GM12874 (cell line): ENCODE data around the gene CARD11.

Experiments
- TF ChIP-seq, protein P1 (sequence below): IDR thresholded peaks from 2 replicates; pipeline ENCODE4 v1.5.1; 2011; ENCODE audit warnings: low read depth, mild to moderate bottlenecking, control low read depth, low read length, moderate library complexity; ENCODE audit not compliant: insufficient read depth

Gene CARD11

DNA sequence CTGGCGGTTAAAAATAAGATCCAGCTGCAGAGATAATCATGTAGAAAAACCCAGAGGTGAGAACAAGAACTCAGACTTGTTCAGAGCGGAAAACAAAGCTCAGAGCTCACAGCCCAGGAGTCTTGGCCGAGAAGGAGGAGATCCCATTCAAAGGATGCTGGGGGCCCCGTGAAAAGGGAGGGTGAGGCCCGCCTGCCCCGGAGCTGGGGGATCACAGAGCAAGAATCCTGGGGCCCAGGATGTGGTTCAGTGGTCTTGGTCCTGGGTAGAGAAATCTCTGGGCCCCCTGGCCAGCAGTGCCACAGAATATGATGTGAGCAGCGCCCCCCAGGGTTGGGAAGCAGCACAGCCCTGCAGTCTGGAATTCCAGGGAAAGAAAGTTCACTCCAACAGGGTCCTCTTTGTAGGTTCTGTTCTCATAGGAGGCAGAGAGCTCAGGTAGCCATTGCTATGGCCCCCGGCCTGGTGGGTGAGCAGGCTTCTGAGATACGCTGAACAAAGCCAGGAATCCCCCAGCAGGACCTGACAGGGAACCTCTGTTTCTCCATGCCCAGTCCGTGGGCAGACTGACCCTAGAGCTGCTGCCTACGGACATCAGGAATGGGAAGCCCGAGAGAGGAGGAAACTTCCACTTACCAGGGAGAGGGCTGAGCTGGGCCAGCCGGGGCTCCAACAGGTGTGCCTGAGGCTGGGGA is 121.9 kb downstream of the CARD11 start:
- TF ChIP-seq, protein P1, sequence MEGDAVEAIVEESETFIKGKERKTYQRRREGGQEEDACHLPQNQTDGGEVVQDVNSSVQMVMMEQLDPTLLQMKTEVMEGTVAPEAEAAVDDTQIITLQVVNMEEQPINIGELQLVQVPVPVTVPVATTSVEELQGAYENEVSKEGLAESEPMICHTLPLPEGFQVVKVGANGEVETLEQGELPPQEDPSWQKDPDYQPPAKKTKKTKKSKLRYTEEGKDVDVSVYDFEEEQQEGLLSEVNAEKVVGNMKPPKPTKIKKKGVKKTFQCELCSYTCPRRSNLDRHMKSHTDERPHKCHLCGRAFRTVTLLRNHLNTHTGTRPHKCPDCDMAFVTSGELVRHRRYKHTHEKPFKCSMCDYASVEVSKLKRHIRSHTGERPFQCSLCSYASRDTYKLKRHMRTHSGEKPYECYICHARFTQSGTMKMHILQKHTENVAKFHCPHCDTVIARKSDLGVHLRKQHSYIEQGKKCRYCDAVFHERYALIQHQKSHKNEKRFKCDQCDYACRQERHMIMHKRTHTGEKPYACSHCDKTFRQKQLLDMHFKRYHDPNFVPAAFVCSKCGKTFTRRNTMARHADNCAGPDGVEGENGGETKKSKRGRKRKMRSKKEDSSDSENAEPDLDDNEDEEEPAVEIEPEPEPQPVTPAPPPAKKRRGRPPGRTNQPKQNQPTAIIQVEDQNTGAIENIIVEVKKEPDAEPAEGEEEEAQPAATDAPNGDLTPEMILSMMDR, result no peak

DNA sequence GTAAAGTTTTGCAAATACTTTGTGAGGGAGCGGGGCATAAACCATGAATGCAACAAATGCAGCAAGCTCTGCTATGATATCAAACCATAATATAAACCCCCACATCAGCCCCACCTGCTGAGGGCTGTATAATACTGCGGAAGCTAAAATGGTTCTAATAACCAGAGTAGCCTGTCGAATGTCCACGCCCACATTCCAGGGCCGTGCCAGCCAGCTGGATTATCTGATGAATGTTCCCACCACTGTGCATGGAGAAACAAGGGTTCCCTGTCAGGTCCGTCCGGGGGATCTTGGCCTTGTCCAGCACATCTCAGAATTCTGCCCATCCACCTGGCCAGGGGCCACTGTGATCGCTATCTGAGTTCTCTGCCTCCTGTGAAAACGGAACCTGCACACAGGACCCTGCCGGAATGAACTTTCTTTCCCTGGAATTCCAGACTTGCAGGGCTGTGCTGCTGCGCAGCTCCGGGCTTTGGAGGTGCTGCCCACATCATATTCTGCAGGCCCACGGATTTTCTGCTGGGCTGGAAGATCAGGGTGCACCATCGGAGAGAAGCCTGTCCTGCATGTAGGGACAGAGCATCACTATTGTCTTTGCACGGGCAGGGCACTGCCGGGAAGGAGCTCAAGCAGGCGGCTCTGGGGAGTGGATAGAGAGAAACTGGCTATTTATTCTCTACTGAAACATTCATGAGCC is 122.6 kb downstream of the CARD11 start:
- TF ChIP-seq, protein P1, result no peak

DNA sequence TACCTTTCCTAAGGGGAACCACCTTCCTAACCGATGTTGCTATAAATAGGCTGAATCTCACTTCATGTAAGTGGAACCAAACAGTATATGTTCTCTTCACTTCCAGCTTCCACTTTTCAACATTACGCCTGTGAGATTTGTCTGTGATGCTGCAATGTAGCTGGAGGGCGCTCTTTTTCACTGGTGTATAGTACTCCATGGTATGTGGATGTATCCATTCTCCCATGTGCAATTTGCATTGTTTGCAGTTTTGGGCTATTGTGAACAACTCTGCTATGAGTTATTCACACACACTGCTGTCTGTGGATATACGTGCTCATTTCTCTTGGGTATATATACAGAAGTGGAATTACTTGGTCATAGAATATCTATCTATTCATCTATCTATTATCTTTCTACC is 123.6 kb downstream of the CARD11 start:
- TF ChIP-seq, protein P1, result no peak

DNA sequence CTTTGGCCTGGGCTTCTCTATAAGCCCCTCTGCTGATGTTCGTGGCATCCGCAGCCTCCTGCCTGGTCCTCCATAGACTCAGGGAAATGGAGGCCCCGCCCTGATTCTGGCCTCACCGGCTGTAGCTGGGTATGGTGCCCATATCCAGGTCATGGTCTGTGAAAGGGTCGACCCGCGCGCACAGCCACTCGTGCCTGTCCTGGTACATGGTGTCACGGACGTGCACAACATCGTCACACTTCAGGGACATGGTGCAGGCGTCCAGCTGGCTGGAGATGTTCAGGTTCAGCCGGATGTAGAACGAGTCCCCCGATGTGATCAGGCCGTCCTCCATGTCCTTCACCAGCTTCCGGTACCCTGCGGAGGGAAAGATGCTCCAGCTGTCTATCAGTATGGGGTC is 124.4 kb downstream of the CARD11 start:
- TF ChIP-seq, protein P1, result no peak

DNA sequence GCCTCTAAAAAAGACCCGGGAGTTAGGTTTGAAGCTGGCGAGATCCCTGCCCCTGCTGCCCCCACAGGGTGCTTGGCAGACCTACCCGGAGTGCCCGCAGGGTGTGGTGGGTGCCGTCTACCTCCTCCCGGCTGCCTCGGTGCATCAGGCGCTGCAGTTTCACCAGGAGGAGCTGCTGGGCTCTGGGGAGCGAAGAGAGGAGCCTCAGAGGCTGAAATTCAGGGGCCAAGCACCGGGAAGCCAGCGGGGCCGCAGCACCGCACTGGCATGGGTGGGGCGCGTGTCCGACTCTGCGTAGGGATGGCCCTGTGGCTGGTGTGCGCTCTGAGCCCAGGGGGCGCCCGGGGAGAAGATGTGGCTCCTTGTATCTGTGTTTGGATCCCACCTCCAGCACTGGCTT is 125.3 kb downstream of the CARD11 start:
- TF ChIP-seq, protein P1, result no peak

DNA sequence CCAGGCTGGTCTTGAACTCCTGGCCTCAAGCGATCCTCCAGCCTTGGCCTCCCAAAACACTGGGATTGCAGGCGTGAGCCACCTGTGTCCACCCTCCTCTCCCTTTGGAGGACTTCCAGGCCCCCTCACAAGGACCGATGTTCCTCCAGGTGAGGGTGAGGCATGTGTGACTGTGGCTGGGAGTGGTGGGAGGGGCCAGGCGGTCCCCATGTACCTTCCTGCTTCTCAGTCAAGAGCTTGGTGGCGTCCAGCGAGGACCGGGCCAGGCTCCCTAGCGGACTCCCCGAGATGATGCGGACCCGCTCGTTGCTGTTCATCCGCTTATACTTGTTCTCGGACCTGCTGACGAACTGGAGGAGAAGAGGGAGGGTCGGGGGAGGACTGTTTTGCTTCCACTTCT is 128.6 kb downstream of the CARD11 start:
- TF ChIP-seq, protein P1, result no peak

GRCh38 chr7:2913760-2914387 is 129.8 kb downstream of the CARD11 start:
- TF ChIP-seq, protein P1, result no peak
